ENCODE results near the gene REP15.

DNA sequence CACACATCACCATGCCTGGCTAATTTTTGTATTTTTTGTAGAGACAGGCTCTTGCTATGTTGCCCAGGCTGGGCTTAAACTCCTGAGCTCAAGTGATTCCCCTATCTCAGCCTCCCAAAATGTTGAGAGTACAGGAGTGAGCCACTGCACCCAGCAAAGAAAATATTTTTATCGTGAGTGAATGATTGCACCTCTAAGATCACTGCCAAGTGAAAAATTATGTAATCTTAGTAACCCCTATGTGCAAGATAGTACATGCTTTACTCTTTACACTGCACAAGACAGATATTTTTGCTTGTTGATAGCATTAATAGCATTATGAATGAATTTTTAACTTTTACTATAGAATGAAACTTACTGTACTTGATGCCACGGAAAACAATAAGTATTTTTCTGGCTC lies 11.0 kb downstream of the REP15 start:
- TF ChIP-seq JUNB (IDR thresholded peaks at IDR 0.05; ENCODE audit: unreplicated experiment) (no peak), EZH2 (IDR thresholded peaks at IDR 0.05; ENCODE audit: low read depth, unreplicated experiment) (no peak), EZH2phosphoT487 (IDR thresholded peaks at IDR 0.05; ENCODE audit: unreplicated experiment) (no peak), POLR2AphosphoS5 (IDR thresholded peaks at IDR 0.05; ENCODE audit: low read depth) (no peak), REST (IDR thresholded peaks at IDR 0.05; ENCODE audit: unreplicated experiment) (no peak), ETS1 (IDR thresholded peaks at IDR 0.05) (no peak), NANOG (IDR thresholded peaks at IDR 0.05; ENCODE audit: borderline replicate concordance) (no peak), ZNF331 (CRISPR knock-in tag; IDR thresholded peaks at IDR 0.05; ENCODE audit: low read depth) (no peak), STAT1 (IDR thresholded peaks at IDR 0.05; ENCODE audit: unreplicated experiment) (no peak), CREB1 (CRISPR knock-in tag; IDR thresholded peaks at IDR 0.05; ENCODE audit: low read depth) (no peak)
- TF ChIP-seq, protein P1, sequence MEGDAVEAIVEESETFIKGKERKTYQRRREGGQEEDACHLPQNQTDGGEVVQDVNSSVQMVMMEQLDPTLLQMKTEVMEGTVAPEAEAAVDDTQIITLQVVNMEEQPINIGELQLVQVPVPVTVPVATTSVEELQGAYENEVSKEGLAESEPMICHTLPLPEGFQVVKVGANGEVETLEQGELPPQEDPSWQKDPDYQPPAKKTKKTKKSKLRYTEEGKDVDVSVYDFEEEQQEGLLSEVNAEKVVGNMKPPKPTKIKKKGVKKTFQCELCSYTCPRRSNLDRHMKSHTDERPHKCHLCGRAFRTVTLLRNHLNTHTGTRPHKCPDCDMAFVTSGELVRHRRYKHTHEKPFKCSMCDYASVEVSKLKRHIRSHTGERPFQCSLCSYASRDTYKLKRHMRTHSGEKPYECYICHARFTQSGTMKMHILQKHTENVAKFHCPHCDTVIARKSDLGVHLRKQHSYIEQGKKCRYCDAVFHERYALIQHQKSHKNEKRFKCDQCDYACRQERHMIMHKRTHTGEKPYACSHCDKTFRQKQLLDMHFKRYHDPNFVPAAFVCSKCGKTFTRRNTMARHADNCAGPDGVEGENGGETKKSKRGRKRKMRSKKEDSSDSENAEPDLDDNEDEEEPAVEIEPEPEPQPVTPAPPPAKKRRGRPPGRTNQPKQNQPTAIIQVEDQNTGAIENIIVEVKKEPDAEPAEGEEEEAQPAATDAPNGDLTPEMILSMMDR (conservative IDR thresholded peaks at IDR 0.05; ENCODE audit: low read depth in 2 of 2), result no peak

Data from GM23338 (cell line).